ENCODE measurements around the gene C5orf22.
"Not testable (repeated sequence)": the region's sequence is repeated elsewhere in the genome, so short reads cannot be mapped to it uniquely, and the experiment has no call there.

GRCh38 chr5:31602305-31602704, 70.2 kb downstream of the C5orf22 start:
- TF ChIP-seq CTCF (IDR thresholded peaks at IDR 0.05); REST (IDR thresholded peaks at IDR 0.05; ENCODE audit: insufficient read depth in 1 of 2, low read depth in 2 of 2, low read length in 1 of 2); POLR2AphosphoS5 (IDR thresholded peaks at IDR 0.05; ENCODE audit: low read depth, low read length); SIN3A (IDR thresholded peaks at IDR 0.05; ENCODE audit: borderline replicate concordance, insufficient read depth, low read depth, low read length): not testable (repeated sequence)

All from Panc1 (cell line).